ENCODE data around the gene TNFSF11. TPM values are rescaled to one million over a fixed set of nuclear protein-coding genes. Genes with fewer than 3 reads are reported as not detected.

Gene TNFSF11
- total RNA-seq, 1 experiment from 2014 or later: 3.5 TPM

DNA sequence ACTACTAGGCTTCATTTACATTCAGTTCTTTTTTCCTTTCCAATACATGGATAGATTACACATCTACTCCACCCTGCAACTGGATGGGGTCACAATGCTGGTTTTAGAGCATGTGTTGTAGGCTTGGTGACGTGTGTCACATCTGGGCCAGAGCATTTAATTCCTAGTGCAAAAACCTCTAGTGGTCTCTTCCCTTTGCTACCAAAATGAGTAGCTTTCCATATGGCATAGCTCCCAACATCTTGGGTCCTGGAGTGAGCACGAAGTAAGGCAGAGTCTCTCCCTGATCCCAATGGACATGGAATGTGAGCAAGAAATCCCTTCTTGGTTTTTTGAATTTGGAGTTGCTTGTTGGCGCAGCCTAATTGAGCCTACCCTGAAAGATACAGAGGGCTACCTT lies 51.7 kb downstream of the TNFSF11 start:
- Mint-ChIP-seq H3K4me3 (no peak overlapping the region), H3K9me3 (no peaks in the 10 kb centered on the region), H3K36me3 (ENCODE audit: insufficient read depth in 1 of 3, low read depth in 3 of 3) (no peaks in the 10 kb centered on the region), H3K27ac (no peak overlapping the region), H3K27me3 (ENCODE audit: low read depth) (no peaks in the 10 kb centered on the region; the same call in 1 of the 2 replicates), H3K4me1 (no peaks in the 10 kb centered on the region; a peak in 1 of 4 replicates)
- no peak for DNase-seq
- Histone ChIP-seq H4K91ac (ENCODE audit: insufficient read length, low read depth, low read length) (no peak overlapping the region), H3K9ac (ENCODE audit: extremely low read depth, insufficient read length, low read length) (no peak overlapping the region), H2BK12ac (ENCODE audit: insufficient read length, low read depth, low read length) (no peak overlapping the region), H2BK20ac (ENCODE audit: low read depth, low read length, poor library complexity, severe bottlenecking) (no peak overlapping the region), H2BK120ac (ENCODE audit: low read depth, low read length, poor library complexity, severe bottlenecking) (no peak overlapping the region), H3K18ac (ENCODE audit: insufficient read length, low read depth, low read length) (no peak overlapping the region), H3K79me2 (ENCODE audit: insufficient read depth, low read length) (no peaks in the 10 kb centered on the region), H3K14ac (ENCODE audit: insufficient read depth, low read length) (no peak overlapping the region), H3K56ac (ENCODE audit: insufficient read length, low read depth, low read length) (no peak overlapping the region), H3K27me3 (ENCODE audit: insufficient read depth, low read length) (no peaks in the 10 kb centered on the region), H3K79me1 (ENCODE audit: insufficient read depth, low read depth, low read length, poor library complexity, severe bottlenecking) (no peaks in the 10 kb centered on the region), H3K23ac (ENCODE audit: insufficient read length, low read depth, low read length) (no peak overlapping the region), H3T11ph (ENCODE audit: low read length) (no peak overlapping the region), H3K9me3 (ENCODE audit: control insufficient read depth, low read depth, low read length) (no peaks in the 10 kb centered on the region), H4K20me1 (ENCODE audit: control insufficient read depth, insufficient read depth, insufficient read length) (no peaks in the 10 kb centered on the region), H3K4me1 (ENCODE audit: insufficient read depth, low read length) (no peaks in the 10 kb centered on the region), H3K23me2 (ENCODE audit: insufficient read length, low read depth, low read length, poor library complexity, severe bottlenecking) (no peaks in the 10 kb centered on the region), H2BK15ac (ENCODE audit: low read depth, low read length) (no peak overlapping the region), H2AFZ (ENCODE audit: low read length) (no peak overlapping the region), H4K8ac (replicated peaks; ENCODE audit: insufficient read length, low read depth, low read length) (no peak overlapping the region), H3K4me2 (ENCODE audit: insufficient read depth, insufficient read length, low read length) (no peak overlapping the region), H3K27ac (ENCODE audit: insufficient read length, low read depth, low read length) (no peak overlapping the region), H2AK5ac (ENCODE audit: insufficient read length, low read length) (no peak overlapping the region), H2BK5ac (ENCODE audit: insufficient read length, low read length) (no peak overlapping the region), H4K5ac (ENCODE audit: insufficient read length, low read depth, low read length) (no peak overlapping the region), H3K4ac (ENCODE audit: low read depth, low read length) (no peak overlapping the region)
- TF ChIP-seq, protein P1, sequence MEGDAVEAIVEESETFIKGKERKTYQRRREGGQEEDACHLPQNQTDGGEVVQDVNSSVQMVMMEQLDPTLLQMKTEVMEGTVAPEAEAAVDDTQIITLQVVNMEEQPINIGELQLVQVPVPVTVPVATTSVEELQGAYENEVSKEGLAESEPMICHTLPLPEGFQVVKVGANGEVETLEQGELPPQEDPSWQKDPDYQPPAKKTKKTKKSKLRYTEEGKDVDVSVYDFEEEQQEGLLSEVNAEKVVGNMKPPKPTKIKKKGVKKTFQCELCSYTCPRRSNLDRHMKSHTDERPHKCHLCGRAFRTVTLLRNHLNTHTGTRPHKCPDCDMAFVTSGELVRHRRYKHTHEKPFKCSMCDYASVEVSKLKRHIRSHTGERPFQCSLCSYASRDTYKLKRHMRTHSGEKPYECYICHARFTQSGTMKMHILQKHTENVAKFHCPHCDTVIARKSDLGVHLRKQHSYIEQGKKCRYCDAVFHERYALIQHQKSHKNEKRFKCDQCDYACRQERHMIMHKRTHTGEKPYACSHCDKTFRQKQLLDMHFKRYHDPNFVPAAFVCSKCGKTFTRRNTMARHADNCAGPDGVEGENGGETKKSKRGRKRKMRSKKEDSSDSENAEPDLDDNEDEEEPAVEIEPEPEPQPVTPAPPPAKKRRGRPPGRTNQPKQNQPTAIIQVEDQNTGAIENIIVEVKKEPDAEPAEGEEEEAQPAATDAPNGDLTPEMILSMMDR (conservative IDR thresholded peaks at IDR 0.05): no peak
- WGBS (ENCODE audit: extremely low coverage, insufficient read length, low lambda C conversion rate): no CpG with 5 or more reads among the region's 3 CpGs
